Cardiac fibroblast (primary cell): ENCODE data around the gene AK9.
A peak's percentile ranks its signal among the peaks of the same experiment; 100 is the strongest.
"Not testable (repeated sequence)": the region's sequence is repeated elsewhere in the genome, so short reads cannot be mapped to it uniquely, and the experiment has no call there.

Experiments
- DNase-seq, 2 donors: peaks; one replicate each; pipeline versions ENCODE4 v3.0.0 to v3.0.0-alpha.2; 2010; ENCODE audit warnings: low read depth in 2 of 2
- H3K4me3 ChIP-seq, 2 donors: replicated peaks in 1 of 2; 1 replicate in 1 of 2; 2 replicates in 1 of 2; pipeline ENCODE4 v1.5.1; 2011; ENCODE audit warnings: low read depth in 2 of 2, low read length in 2 of 2, mild to moderate bottlenecking in 2 of 2, moderate library complexity in 1 of 2
- TF ChIP-seq, protein P1 (sequence below): IDR thresholded peaks from one replicate; pipeline ENCODE4 v1.5.1; 2011; ENCODE audit warnings: low read depth, mild to moderate bottlenecking, low read length, inconsistent platforms

AK9 gene

DNA sequence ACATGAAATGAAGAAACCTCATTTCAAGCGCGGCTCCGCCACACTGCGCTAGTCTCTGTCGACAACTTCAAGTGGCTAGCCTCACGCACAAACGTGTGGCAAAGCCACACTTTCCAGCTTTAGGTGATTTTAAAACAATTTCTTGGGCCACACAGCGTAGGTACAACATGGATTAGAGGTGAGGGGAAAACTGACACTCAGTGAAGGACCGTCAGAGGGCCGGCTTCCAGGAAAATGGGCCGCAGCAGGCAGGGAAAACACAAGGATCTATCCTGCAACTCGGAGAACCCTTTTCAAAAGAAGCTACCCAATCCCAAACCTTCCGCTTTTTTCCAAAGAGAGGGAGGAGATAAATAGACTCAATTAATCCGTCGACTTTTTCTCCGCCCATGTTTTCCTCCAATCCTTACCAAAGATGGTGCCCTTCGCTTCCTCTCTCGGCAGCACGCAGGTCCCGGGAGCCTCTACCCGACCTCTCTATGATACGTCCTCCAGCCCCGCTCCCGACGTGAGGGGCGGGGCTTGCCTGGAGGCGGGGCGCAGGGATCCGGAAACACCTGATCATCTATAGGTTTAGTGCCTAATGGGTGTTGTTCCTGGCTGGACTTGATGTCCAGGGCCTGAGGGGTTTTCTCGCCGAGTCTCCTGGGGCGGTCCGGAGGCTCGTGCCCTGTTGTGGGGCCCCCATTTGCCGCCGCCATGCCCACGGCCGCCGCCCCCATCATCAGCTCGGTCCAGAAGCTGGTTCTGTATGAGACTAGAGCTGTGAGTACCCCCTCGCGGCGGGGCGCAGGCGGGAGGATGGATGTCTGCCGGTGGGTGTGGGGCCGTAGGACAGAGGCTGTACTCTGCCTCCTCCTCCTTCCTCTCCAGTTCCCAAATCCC, at the start of gene AK9, which contains the start of gene FIG4:
TSS of gene AK9 (minus strand) at position 466 of the 885 bp plus-strand sequence. CDS start 15,457 bp downstream, outside the sequence.
TSS of gene FIG4 (plus strand) at position 560 of the 885 bp plus-strand sequence. CDS start at position 700, 140 bp downstream.
- DNase-seq, result peak; percentile 91 to 93
- TF ChIP-seq, protein P1, sequence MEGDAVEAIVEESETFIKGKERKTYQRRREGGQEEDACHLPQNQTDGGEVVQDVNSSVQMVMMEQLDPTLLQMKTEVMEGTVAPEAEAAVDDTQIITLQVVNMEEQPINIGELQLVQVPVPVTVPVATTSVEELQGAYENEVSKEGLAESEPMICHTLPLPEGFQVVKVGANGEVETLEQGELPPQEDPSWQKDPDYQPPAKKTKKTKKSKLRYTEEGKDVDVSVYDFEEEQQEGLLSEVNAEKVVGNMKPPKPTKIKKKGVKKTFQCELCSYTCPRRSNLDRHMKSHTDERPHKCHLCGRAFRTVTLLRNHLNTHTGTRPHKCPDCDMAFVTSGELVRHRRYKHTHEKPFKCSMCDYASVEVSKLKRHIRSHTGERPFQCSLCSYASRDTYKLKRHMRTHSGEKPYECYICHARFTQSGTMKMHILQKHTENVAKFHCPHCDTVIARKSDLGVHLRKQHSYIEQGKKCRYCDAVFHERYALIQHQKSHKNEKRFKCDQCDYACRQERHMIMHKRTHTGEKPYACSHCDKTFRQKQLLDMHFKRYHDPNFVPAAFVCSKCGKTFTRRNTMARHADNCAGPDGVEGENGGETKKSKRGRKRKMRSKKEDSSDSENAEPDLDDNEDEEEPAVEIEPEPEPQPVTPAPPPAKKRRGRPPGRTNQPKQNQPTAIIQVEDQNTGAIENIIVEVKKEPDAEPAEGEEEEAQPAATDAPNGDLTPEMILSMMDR, result peak; percentile 22
- H3K4me3 ChIP-seq, result peak within 1 kb of the TSS; percentile 79 to 82

- no peak overlapping the region for H3K4me3 ChIP-seq
- DNase-seq, result no peak
- TF ChIP-seq, protein P1, result no peak
Measured at GRCh38 chr6:109740787-109741186, 49.8 kb upstream of the AK9 start.

- DNase-seq, result no peak
- TF ChIP-seq, protein P1, result no peak
- no peak overlapping the region for H3K4me3 ChIP-seq
Measured at GRCh38 chr6:109739686-109740085, 48.7 kb upstream of the AK9 start.

DNA sequence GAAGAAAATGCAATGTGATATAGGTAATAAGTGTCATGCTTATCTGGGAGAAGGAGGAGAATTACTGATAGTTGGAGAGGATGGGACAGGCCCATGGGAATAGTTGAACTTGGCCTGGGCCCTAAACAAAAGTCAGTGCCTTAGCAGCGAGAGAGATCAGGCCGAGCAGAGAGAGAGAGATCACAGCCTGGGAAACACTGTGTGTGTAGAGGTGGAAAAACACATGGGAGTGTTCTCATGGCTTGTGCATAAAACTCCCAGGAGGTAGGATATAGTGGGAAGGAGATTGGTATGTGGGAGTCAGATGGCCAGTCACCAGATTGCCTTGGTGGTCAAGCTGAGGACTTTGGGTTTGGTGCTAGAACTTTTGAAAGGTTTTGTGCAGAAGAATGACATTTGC, 47.7 kb upstream of the AK9 start:
- DNase-seq, result no peak
- no peak overlapping the region for H3K4me3 ChIP-seq
- TF ChIP-seq, protein P1, result no peak

DNA sequence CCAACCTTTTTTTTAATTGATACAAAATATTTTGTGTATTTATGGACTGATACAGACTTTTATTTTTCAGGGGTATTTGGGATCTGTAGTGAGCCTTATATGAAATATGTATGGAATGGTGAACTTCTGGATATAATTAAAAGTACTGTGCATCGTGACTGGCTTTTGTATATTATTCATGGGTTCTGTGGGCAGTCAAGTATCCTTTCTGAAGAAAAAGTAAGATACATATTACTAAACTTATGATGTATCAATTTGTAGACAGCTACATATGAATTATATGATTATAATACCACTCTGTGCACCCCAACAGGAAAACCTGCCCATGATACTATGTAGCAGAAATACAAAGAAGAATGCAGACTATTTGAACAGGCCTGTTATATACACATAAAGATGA, 47.3 kb upstream of the AK9 start:
- TF ChIP-seq, protein P1, result no peak
- no peak for DNase-seq
- H3K4me3 ChIP-seq, result no peak overlapping the region

GRCh38 chr6:109736273-109737025, 45.4 kb upstream of the AK9 start:
- DNase-seq, result no peak
- H3K4me3 ChIP-seq, result no peak overlapping the region
- TF ChIP-seq, protein P1, result no peak

DNA sequence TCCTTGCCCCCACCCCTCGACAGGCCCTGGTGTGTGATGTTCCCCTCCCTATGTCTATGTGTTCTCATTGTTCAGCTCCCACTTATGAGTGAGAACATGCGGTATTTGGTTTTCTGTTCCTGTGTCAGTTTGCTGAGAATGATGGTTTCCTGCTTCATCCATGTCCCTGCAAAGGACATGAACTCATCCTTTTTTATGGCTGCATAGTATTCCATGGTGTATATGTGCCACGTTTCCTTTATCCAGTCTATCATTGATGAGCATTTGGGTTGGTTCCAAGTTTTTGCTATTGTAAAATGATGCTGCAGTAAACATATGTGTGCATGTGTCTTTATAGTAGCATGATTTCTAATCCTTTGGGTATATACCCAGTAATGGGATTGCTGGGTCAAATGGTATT, 34.2 kb upstream of the AK9 start:
- not testable (repeated sequence) for H3K4me3 ChIP-seq, DNase-seq
